ENCODE results near the gene PRR18. TPM values are rescaled to one million over a fixed set of nuclear protein-coding genes. Genes with fewer than 3 reads are reported as not detected.

Gene PRR18
- total RNA-seq, 1 donor from 2014 or later, result 0.59 TPM

DNA sequence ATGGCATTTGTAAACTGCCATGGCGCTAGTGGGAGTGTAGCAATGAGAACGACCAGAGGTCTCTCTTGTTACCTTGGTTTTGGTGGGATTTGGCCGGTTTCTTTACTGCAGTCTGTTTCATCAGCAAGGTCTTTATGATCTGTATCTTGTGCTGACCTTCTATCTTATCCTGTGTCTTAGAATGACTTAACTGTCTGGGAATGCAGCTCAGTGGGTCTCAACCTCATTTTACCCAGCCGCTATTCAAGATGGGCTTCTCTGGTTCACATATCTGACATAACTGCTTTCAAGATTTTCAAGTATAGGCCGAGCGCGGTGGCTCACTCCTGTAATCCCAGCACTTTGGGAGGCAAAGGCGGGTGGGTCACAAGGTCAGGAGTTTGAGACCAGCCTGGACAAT is 36.0 kb upstream of the PRR18 start:
- ATAC-seq (no peak), DNase-seq (no peak)
- Histone ChIP-seq H3K27me3 (ENCODE audit: low read depth) (no peaks in the 10 kb centered on the region), H3K4me3 (no peak overlapping the region), H3K9me3 (no peaks in the 10 kb centered on the region), H3K36me3 (peaks cover 7% of the 10 kb centered on the region), H3K27ac (no peak overlapping the region), H3K4me1 (peaks cover 26% of the 10 kb centered on the region)
- intact Hi-C loops (cut with DNase I), result no loop called here
- TF ChIP-seq, protein P1, sequence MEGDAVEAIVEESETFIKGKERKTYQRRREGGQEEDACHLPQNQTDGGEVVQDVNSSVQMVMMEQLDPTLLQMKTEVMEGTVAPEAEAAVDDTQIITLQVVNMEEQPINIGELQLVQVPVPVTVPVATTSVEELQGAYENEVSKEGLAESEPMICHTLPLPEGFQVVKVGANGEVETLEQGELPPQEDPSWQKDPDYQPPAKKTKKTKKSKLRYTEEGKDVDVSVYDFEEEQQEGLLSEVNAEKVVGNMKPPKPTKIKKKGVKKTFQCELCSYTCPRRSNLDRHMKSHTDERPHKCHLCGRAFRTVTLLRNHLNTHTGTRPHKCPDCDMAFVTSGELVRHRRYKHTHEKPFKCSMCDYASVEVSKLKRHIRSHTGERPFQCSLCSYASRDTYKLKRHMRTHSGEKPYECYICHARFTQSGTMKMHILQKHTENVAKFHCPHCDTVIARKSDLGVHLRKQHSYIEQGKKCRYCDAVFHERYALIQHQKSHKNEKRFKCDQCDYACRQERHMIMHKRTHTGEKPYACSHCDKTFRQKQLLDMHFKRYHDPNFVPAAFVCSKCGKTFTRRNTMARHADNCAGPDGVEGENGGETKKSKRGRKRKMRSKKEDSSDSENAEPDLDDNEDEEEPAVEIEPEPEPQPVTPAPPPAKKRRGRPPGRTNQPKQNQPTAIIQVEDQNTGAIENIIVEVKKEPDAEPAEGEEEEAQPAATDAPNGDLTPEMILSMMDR (IDR thresholded peaks at IDR 0.05), result no peak

DNA sequence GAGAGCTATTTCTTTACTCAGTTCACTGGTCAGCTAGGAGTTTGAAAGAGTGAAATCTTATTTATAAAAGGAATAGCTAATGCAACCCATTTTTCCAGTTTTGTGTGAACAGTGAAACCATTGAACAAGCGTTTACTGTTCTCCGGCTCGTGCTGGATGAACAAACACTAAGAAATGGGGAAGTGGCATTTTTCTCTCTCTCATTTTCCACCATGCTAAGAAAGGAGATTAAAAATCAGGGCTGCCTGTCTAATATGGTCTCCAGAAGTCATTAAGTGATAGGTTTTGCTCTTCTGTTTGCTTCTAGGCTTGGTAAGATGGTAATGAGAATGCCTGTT is 34.9 kb upstream of the PRR18 start:
- H3K9me3 ChIP-seq, result no peaks in the 10 kb centered on the region
- intact Hi-C loops (cut with DNase I), result no loop called here
- H3K27me3 ChIP-seq (ENCODE audit: low read depth), result no peaks in the 10 kb centered on the region
- ATAC-seq, result peak in 1 of 2 donors; percentile 6
- DNase-seq, result no peak
- peaks cover 13% of the 10 kb centered on the region for H3K36me3 ChIP-seq
- TF ChIP-seq, protein P1 (IDR thresholded peaks at IDR 0.05), result no peak
- H3K4me3 ChIP-seq, result peak overlapping the region; percentile 91
- peak overlapping the region; percentile 99 for H3K27ac ChIP-seq
- H3K4me1 ChIP-seq, result peaks cover 26% of the 10 kb centered on the region

DNA sequence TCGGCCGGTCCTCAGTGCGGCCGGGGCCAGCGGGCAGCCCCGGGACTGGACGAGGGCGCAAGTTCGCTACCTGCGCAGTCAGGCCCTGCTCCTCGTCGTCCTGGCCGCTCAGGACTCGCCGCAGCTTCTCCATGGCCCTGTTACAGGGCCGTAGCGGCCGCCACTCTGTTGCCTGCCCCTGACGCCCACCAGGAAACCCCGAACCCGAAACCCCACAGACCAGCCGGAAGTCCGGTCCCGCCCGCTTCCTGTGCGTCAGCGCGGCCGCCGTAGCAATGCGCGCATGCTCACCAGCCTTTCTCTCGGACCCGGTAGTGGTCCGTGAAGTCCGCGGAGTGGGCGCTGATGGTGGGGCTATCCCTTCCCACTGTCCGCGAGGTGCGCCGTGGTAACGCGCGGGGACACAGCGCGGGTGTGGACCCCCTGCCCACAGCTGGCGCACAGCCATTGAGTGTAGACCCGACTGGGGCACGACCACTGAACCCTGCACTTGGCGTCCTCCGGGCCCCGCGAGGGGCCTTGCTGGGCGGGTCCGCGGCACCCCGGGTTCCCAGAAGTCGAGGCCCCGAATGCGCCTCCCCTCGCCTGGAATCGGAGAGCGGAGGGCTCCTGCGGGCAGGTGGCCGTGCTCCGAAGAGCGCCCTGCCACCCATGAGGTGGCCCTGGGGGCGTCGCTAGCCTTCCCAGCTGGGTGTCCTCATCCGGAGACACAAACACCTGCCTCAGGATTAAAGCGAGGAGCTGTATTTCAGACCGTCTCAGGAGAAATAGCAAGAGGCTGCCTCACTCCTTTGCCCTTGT is 34.4 kb upstream of the PRR18 start, which contains the start of gene SFT2D1:
Gene SFT2D1, minus strand, starts transcription at position 197 of the 801 bp plus-strand sequence. Its CDS starts 64 bp downstream, at position 133.
- Histone ChIP-seq H3K36me3 (peaks cover 19% of the 10 kb centered on the region), H3K4me3 (peak within 1 kb of the TSS; percentile 91), H3K27me3 (ENCODE audit: low read depth) (no peaks in the 10 kb centered on the region), H3K4me1 (peaks cover 26% of the 10 kb centered on the region), H3K27ac (peak within 1 kb of the TSS; percentile 99), H3K9me3 (no peaks in the 10 kb centered on the region)
- intact Hi-C loops (cut with DNase I), result no loop called here
- DNase-seq (peak; percentile 94), ATAC-seq (peak; percentile 98 to 99)
- TF ChIP-seq, protein P1 (IDR thresholded peaks at IDR 0.05), result no peak

DNA sequence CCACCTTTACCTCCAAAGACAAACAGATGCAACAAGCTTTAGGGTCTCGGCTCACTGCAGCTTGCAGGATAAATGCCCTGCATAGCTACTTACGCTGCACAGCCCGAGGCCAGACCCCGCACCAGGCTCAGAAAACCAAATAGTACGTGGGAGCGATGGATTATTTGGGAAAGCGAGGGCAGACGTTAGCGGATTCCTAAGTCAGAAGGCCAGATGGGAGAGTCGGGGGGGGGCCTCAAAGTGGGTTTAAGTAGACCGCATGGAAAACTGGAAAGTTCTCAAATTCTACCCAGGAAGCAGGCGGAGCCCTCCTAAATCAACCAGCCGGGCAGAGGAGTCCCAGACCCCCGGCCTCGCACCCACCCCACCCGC is 33.8 kb upstream of the PRR18 start:
- Histone ChIP-seq H3K27me3 (ENCODE audit: low read depth) (no peaks in the 10 kb centered on the region), H3K9me3 (no peaks in the 10 kb centered on the region), H3K36me3 (peaks cover 25% of the 10 kb centered on the region), H3K4me3 (peak overlapping the region; percentile 91), H3K4me1 (peaks cover 26% of the 10 kb centered on the region), H3K27ac (peak overlapping the region; percentile 99)
- peak; percentile 5 to 7 for ATAC-seq
- intact Hi-C loops (cut with DNase I), result no loop called here
- DNase-seq, result peak; percentile 45
- TF ChIP-seq, protein P1 (IDR thresholded peaks at IDR 0.05), result no peak

DNA sequence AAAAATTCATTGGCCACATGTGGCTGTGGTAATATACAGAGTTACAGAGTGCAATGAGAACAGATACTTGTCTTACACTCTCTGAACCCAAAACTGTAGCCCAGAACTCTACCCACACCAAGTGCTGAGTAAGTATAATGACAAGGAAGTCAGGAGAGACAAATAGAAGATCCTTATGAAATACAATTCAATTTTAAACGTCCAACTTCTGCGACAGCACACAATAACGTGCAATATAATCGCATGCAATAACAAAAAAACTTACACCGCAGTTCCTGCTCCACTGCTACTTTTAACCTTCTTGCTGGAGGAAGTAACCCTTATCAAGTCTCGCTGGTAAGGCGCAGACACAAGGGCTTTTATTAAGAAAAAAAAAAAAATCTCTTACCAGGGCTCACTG is 33.3 kb upstream of the PRR18 start:
- Histone ChIP-seq H3K27ac (peak overlapping the region; percentile 99), H3K4me1 (peaks cover 26% of the 10 kb centered on the region), H3K9me3 (no peaks in the 10 kb centered on the region), H3K4me3 (peak overlapping the region; percentile 91), H3K36me3 (peaks cover 29% of the 10 kb centered on the region), H3K27me3 (ENCODE audit: low read depth) (no peaks in the 10 kb centered on the region)
- ATAC-seq (no peak), DNase-seq (no peak)
- TF ChIP-seq, protein P1 (IDR thresholded peaks at IDR 0.05), result no peak
- intact Hi-C loops (cut with DNase I), result no loop called here

All from lower lobe of right lung (tissue), 2 donors.